ENCODE data around the gene CTNNA3. TPM values are rescaled to one million over a fixed set of nuclear protein-coding genes. Genes with fewer than 3 reads are reported as not detected.

Gene CTNNA3
- total and polyA plus RNA-seq, 4 donors = 0.16 to 2.4 (median 1.4) TPM

DNA sequence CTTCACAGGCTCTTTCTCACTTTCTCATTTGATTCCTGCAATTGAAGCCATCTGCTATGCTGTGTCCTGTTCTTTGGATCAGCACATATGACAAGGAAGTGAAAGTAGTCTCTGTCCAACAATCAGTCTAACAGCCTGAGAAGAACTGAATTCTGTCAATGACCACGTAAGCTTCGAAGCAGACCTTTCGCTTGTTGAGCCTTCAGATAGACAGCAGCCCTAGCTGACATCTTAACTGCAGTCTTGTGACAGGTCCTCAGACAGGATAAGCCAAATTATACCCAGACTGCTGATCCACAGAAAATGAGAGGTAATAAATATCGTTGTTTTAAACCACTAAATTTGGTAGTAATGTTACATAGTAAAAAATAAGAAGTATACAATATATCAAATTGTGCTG lies 1461.1 kb downstream of the CTNNA3 start:
- DNase-seq (ENCODE audit: low spot score) = no peak
- TF ChIP-seq, protein P1, sequence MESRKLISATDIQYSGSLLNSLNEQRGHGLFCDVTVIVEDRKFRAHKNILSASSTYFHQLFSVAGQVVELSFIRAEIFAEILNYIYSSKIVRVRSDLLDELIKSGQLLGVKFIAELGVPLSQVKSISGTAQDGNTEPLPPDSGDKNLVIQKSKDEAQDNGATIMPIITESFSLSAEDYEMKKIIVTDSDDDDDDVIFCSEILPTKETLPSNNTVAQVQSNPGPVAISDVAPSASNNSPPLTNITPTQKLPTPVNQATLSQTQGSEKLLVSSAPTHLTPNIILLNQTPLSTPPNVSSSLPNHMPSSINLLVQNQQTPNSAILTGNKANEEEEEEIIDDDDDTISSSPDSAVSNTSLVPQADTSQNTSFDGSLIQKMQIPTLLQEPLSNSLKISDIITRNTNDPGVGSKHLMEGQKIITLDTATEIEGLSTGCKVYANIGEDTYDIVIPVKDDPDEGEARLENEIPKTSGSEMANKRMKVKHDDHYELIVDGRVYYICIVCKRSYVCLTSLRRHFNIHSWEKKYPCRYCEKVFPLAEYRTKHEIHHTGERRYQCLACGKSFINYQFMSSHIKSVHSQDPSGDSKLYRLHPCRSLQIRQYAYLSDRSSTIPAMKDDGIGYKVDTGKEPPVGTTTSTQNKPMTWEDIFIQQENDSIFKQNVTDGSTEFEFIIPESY (IDR thresholded peaks at IDR 0.05) = no peak
- TF ChIP-seq YY1 (IDR thresholded peaks at IDR 0.05) = no peak
- no peak for TF ChIP-seq JUND (IDR thresholded peaks at IDR 0.05)
- TF ChIP-seq NR2F2 (IDR thresholded peaks at IDR 0.05) = no peak
- TF ChIP-seq HNF4A (conservative IDR thresholded peaks at IDR 0.05) = no peak
- TF ChIP-seq, protein P2, sequence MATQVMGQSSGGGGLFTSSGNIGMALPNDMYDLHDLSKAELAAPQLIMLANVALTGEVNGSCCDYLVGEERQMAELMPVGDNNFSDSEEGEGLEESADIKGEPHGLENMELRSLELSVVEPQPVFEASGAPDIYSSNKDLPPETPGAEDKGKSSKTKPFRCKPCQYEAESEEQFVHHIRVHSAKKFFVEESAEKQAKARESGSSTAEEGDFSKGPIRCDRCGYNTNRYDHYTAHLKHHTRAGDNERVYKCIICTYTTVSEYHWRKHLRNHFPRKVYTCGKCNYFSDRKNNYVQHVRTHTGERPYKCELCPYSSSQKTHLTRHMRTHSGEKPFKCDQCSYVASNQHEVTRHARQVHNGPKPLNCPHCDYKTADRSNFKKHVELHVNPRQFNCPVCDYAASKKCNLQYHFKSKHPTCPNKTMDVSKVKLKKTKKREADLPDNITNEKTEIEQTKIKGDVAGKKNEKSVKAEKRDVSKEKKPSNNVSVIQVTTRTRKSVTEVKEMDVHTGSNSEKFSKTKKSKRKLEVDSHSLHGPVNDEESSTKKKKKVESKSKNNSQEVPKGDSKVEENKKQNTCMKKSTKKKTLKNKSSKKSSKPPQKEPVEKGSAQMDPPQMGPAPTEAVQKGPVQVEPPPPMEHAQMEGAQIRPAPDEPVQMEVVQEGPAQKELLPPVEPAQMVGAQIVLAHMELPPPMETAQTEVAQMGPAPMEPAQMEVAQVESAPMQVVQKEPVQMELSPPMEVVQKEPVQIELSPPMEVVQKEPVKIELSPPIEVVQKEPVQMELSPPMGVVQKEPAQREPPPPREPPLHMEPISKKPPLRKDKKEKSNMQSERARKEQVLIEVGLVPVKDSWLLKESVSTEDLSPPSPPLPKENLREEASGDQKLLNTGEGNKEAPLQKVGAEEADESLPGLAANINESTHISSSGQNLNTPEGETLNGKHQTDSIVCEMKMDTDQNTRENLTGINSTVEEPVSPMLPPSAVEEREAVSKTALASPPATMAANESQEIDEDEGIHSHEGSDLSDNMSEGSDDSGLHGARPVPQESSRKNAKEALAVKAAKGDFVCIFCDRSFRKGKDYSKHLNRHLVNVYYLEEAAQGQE (IDR thresholded peaks at IDR 0.05) = no peak
- TF ChIP-seq, protein P3, sequence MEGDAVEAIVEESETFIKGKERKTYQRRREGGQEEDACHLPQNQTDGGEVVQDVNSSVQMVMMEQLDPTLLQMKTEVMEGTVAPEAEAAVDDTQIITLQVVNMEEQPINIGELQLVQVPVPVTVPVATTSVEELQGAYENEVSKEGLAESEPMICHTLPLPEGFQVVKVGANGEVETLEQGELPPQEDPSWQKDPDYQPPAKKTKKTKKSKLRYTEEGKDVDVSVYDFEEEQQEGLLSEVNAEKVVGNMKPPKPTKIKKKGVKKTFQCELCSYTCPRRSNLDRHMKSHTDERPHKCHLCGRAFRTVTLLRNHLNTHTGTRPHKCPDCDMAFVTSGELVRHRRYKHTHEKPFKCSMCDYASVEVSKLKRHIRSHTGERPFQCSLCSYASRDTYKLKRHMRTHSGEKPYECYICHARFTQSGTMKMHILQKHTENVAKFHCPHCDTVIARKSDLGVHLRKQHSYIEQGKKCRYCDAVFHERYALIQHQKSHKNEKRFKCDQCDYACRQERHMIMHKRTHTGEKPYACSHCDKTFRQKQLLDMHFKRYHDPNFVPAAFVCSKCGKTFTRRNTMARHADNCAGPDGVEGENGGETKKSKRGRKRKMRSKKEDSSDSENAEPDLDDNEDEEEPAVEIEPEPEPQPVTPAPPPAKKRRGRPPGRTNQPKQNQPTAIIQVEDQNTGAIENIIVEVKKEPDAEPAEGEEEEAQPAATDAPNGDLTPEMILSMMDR (IDR thresholded peaks at IDR 0.05; ENCODE audit: low read depth, low read length, missing input control) = no peak
- no peak for TF ChIP-seq SP1 (IDR thresholded peaks at IDR 0.05)
- TF ChIP-seq HNF4G (IDR thresholded peaks at IDR 0.05) = no peak
- no peak for TF ChIP-seq RAD21 (IDR thresholded peaks at IDR 0.05)
- no peak for TF ChIP-seq FOXA1 (IDR thresholded peaks at IDR 0.05)
- TF ChIP-seq MAX (IDR thresholded peaks at IDR 0.05) = no peak
- no peak for TF ChIP-seq TAF1 (conservative IDR thresholded peaks at IDR 0.05)
- TF ChIP-seq FOXA2 (IDR thresholded peaks at IDR 0.05) = no peak
- TF ChIP-seq EGR1 (IDR thresholded peaks at IDR 0.05; ENCODE audit: low read depth in 2 of 2) = no peak
- no peak for TF ChIP-seq ATF3 (IDR thresholded peaks at IDR 0.05)
- TF ChIP-seq GABPA (IDR thresholded peaks at IDR 0.05 in 1 of 2, conservative IDR thresholded peaks at IDR 0.05 in 1 of 2) = no peak
- no peak for TF ChIP-seq RXRA (IDR thresholded peaks at IDR 0.05)
- Histone ChIP-seq H3K27ac (ENCODE audit: low read depth in 1 of 2, low read length in 2 of 2) (no peak overlapping the region), H3K27me3 (ENCODE audit: control insufficient read depth in 4 of 4, insufficient read depth in 4 of 4, low read length in 3 of 4) (no peaks in the 10 kb centered on the region), H3K36me3 (ENCODE audit: control insufficient read depth in 4 of 4, insufficient read depth in 3 of 4, low read depth in 1 of 4, low read length in 3 of 4) (no peaks in the 10 kb centered on the region), H3K4me1 (ENCODE audit: control insufficient read depth in 4 of 4, insufficient read depth in 4 of 4, low read length in 3 of 4) (no peaks in the 10 kb centered on the region), H3K9me3 (ENCODE audit: control insufficient read depth in 4 of 4, low read length in 3 of 4) (peaks cover 0 to 4% (median under 1%) of the 10 kb centered on the region in 4 donors), H3K4me3 (ENCODE audit: low read depth in 1 of 3, low read length in 3 of 3) (no peak overlapping the region), H3K9ac (ENCODE audit: low read depth in 1 of 2, low read length in 2 of 2) (no peak overlapping the region)
- 93% methylated on average over 4 of the region's 4 CpGs for WGBS
